DND-41 (cell line): ENCODE data around the gene WDPCP.

Experiments
- CTCF ChIP-seq: IDR thresholded peaks from 2 replicates; pipeline ENCODE4 v1.5.1; 2012; ENCODE audit warnings: borderline replicate concordance, low read length, moderate library complexity, mild to moderate bottlenecking; ENCODE audit not compliant: poor library complexity, severe bottlenecking; ENCODE audit errors: extremely low read depth
- EZH2 ChIP-seq: IDR thresholded peaks from 3 replicates; pipeline ENCODE4 v1.6.1; 2012; ENCODE audit warnings: borderline replicate concordance, low read depth, mild to moderate bottlenecking, moderate library complexity, low read length, inconsistent platforms; ENCODE audit not compliant: severe bottlenecking

DNA sequence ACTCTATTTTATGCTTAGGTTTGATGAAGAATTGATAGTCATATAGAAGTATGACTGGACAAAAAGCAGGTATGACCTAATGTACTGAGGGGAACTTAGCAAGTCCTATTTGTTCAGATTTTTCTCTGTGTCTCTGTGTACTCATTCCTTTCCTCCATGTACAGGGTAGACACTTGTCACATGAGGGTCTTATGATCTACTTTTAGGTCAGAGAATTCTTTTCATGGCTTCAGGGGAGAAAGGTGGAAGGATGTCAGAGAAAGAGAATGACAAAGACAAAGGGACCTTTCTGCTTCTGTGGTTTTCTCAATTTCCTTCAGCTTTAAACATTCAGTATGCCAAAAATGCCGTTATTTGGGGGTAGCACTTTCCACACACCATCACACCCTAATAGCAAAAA is 181.6 kb downstream of the WDPCP start:
- no peak for TF ChIP-seq CTCF
- TF ChIP-seq EZH2, result no peak
